Measurements from ENCODE around the gene FAM117B. TPM values are rescaled to one million over a fixed set of nuclear protein-coding genes. Genes with fewer than 3 reads are reported as not detected.
A peak's percentile ranks its signal among the peaks of the same experiment; 100 is the strongest.

Gene FAM117B
- polyA plus RNA-seq, 4 donors: 1.4 to 15.0 (median 3.1) TPM

GRCh38 chr2:202758604-202759003 is 123.8 kb downstream of the FAM117B start:
- H3K9me3 ChIP-seq (ENCODE audit: control insufficient read depth in 2 of 2, insufficient read depth in 1 of 2, low read depth in 1 of 2, low read length in 1 of 2): no peaks in the 10 kb centered on the region
- no peak overlapping the region for H3K4me3 ChIP-seq (ENCODE audit: low read depth in 1 of 3, low read length in 3 of 3)
- FAIRE-seq: no peak
- DNase-seq: no peak
- no peak overlapping the region for H3K27ac ChIP-seq (ENCODE audit: low read depth in 1 of 3, low read length in 2 of 3)
- peaks cover 0 to 2% (median 2%) of the 10 kb centered on the region in 3 donors for H3K4me1 ChIP-seq (ENCODE audit: control insufficient read depth in 3 of 3, insufficient read depth in 2 of 3, low read depth in 1 of 3, low read length in 2 of 3)
- 60 to 72% (median 60%) methylated on average over 2 of the region's 2 CpGs for WGBS, 3 donors
- H3K27me3 ChIP-seq (ENCODE audit: control insufficient read depth in 3 of 3, insufficient read depth in 3 of 3, low read length in 3 of 3): no peaks in the 10 kb centered on the region
- peaks cover 0 to 17% (median 9%) of the 10 kb centered on the region in 3 donors for H3K36me3 ChIP-seq (ENCODE audit: control insufficient read depth in 3 of 3, insufficient read depth in 2 of 3, low read depth in 1 of 3, low read length in 3 of 3)

- no peaks in the 10 kb centered on the region for H3K9me3 ChIP-seq (ENCODE audit: control insufficient read depth in 2 of 2, insufficient read depth in 1 of 2, low read depth in 1 of 2, low read length in 1 of 2)
- no peaks in the 10 kb centered on the region for H3K27me3 ChIP-seq (ENCODE audit: control insufficient read depth in 3 of 3, insufficient read depth in 3 of 3, low read length in 3 of 3)
- H3K4me3 ChIP-seq (ENCODE audit: low read depth in 1 of 3, low read length in 3 of 3): no peak overlapping the region
- H3K4me1 ChIP-seq (ENCODE audit: control insufficient read depth in 3 of 3, insufficient read depth in 2 of 3, low read depth in 1 of 3, low read length in 2 of 3): peaks cover 0 to 2% (median 2%) of the 10 kb centered on the region in 3 donors
- DNase-seq (no peak), FAIRE-seq (no peak)
- peaks cover 0 to 24% (median 15%) of the 10 kb centered on the region in 3 donors for H3K36me3 ChIP-seq (ENCODE audit: control insufficient read depth in 3 of 3, insufficient read depth in 2 of 3, low read depth in 1 of 3, low read length in 3 of 3)
- 90 to 94% (median 92%) methylated on average over 2 of the region's 2 CpGs for WGBS, 3 donors
- no peak overlapping the region for H3K27ac ChIP-seq (ENCODE audit: low read depth in 1 of 3, low read length in 2 of 3)
Observed at GRCh38 chr2:202760848-202761247, 126.1 kb downstream of the FAM117B start.

- DNase-seq (no peak), FAIRE-seq (no peak)
- no peak overlapping the region for H3K27ac ChIP-seq (ENCODE audit: low read depth in 1 of 3, low read length in 2 of 3)
- no peaks in the 10 kb centered on the region for H3K27me3 ChIP-seq (ENCODE audit: control insufficient read depth in 3 of 3, insufficient read depth in 3 of 3, low read length in 3 of 3)
- no peak overlapping the region for H3K4me3 ChIP-seq (ENCODE audit: low read depth in 1 of 3, low read length in 3 of 3)
- H3K4me1 ChIP-seq (ENCODE audit: control insufficient read depth in 3 of 3, insufficient read depth in 2 of 3, low read depth in 1 of 3, low read length in 2 of 3): peaks cover 0 to 2% (median 2%) of the 10 kb centered on the region in 3 donors
- WGBS, 3 donors: 62 to 68% (median 65%) methylated on average over 4 of the region's 4 CpGs
- H3K9me3 ChIP-seq (ENCODE audit: control insufficient read depth in 2 of 2, insufficient read depth in 1 of 2, low read depth in 1 of 2, low read length in 1 of 2): no peaks in the 10 kb centered on the region
- peaks cover 0 to 18% (median 10%) of the 10 kb centered on the region in 3 donors for H3K36me3 ChIP-seq (ENCODE audit: control insufficient read depth in 3 of 3, insufficient read depth in 2 of 3, low read depth in 1 of 3, low read length in 3 of 3)
Observed at GRCh38 chr2:202762556-202762955, 127.8 kb downstream of the FAM117B start.

DNA sequence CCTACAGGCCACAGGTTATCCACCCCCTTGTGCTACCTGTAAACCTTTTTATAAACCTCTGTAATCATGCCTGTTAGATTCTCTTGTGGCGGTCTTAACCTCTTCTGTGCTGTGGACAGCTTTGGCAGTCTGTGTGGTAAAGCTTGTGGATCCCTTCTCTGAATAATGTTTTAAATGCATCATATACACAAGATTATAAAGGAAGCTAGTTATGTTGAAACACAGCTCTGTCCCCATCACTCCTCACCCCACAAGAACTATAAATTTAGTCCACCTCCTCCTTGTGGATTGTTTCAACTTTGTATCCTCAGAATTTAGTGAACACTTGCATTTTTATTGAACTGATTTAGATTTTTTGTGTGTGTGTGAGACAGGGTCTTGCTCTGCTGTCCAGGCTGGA is 129.1 kb downstream of the FAM117B start:
- WGBS, 3 donors: 91 to 98% (median 97%) methylated on average over 1 of the region's 1 CpG
- FAIRE-seq (no peak), DNase-seq (no peak)

DNA sequence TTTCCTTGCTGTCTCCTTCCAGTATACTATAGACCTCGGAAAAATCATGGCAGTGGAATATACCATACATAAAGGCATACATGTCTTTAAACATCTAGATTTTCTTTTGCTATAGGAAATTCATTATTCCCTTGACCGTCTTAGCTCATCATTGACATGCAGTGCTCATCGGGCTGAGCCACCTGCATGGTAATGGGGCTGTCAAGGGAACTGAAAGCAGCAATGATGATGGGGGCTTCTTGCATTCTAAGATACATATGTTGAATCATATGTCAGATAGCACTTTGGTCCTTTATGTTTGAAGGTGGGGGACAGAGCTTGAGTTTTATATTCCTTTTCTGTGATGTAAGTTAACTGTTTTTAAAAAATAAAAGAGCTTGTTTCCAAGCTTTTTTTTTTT is 130.2 kb downstream of the FAM117B start:
- H3K4me1 ChIP-seq (ENCODE audit: control insufficient read depth in 3 of 3, insufficient read depth in 2 of 3, low read depth in 1 of 3, low read length in 2 of 3): peaks cover 0 to 8% (median 0%) of the 10 kb centered on the region in 3 donors
- no peak overlapping the region for H3K27ac ChIP-seq (ENCODE audit: low read depth in 1 of 3, low read length in 2 of 3)
- H3K36me3 ChIP-seq (ENCODE audit: control insufficient read depth in 3 of 3, insufficient read depth in 2 of 3, low read depth in 1 of 3, low read length in 3 of 3): peaks cover 0 to 15% (median 6%) of the 10 kb centered on the region in 3 donors
- DNase-seq (no peak), FAIRE-seq (no peak)
- H3K4me3 ChIP-seq (ENCODE audit: low read depth in 1 of 3, low read length in 3 of 3): no peak overlapping the region
- WGBS, 3 donors: 91 to 96% (median 92%) methylated on average over 3 of the region's 3 CpGs
- H3K27me3 ChIP-seq (ENCODE audit: control insufficient read depth in 3 of 3, insufficient read depth in 3 of 3, low read length in 3 of 3): no peaks in the 10 kb centered on the region
- no peaks in the 10 kb centered on the region for H3K9me3 ChIP-seq (ENCODE audit: control insufficient read depth in 2 of 2, insufficient read depth in 1 of 2, low read depth in 1 of 2, low read length in 1 of 2)

More for the DNA sequence above, 129.1 kb downstream of the FAM117B start:
- Histone ChIP-seq H3K27me3 (ENCODE audit: control insufficient read depth in 3 of 3, insufficient read depth in 3 of 3, low read length in 3 of 3) (no peaks in the 10 kb centered on the region), H3K36me3 (ENCODE audit: control insufficient read depth in 3 of 3, insufficient read depth in 2 of 3, low read depth in 1 of 3, low read length in 3 of 3) (peaks cover 0 to 18% (median 10%) of the 10 kb centered on the region in 3 donors), H3K27ac (ENCODE audit: low read depth in 1 of 3, low read length in 2 of 3) (no peak overlapping the region), H3K4me1 (ENCODE audit: control insufficient read depth in 3 of 3, insufficient read depth in 2 of 3, low read depth in 1 of 3, low read length in 2 of 3) (peaks cover 0 to 2% (median 0%) of the 10 kb centered on the region in 3 donors), H3K4me3 (ENCODE audit: low read depth in 1 of 3, low read length in 3 of 3) (no peak overlapping the region), H3K9me3 (ENCODE audit: control insufficient read depth in 2 of 2, insufficient read depth in 1 of 2, low read depth in 1 of 2, low read length in 1 of 2) (no peaks in the 10 kb centered on the region)

- Histone ChIP-seq H3K9me3 (ENCODE audit: control insufficient read depth in 2 of 2, insufficient read depth in 1 of 2, low read depth in 1 of 2, low read length in 1 of 2) (no peaks in the 10 kb centered on the region), H3K27ac (ENCODE audit: low read depth in 1 of 3, low read length in 2 of 3) (no peak overlapping the region), H3K36me3 (ENCODE audit: control insufficient read depth in 3 of 3, insufficient read depth in 2 of 3, low read depth in 1 of 3, low read length in 3 of 3) (peaks cover 0 to 16% (median 6%) of the 10 kb centered on the region in 3 donors), H3K4me3 (ENCODE audit: low read depth in 1 of 3, low read length in 3 of 3) (no peak overlapping the region), H3K27me3 (ENCODE audit: control insufficient read depth in 3 of 3, insufficient read depth in 3 of 3, low read length in 3 of 3) (no peaks in the 10 kb centered on the region), H3K4me1 (ENCODE audit: control insufficient read depth in 3 of 3, insufficient read depth in 2 of 3, low read depth in 1 of 3, low read length in 2 of 3) (peaks cover 0 to 8% (median 0%) of the 10 kb centered on the region in 3 donors)
- no peak for DNase-seq
- 75 to 86% (median 82%) methylated on average over 5 of the region's 5 CpGs for WGBS, 3 donors
- no peak for FAIRE-seq
Observed at GRCh38 chr2:202765436-202765835, 130.7 kb downstream of the FAM117B start.

DNA sequence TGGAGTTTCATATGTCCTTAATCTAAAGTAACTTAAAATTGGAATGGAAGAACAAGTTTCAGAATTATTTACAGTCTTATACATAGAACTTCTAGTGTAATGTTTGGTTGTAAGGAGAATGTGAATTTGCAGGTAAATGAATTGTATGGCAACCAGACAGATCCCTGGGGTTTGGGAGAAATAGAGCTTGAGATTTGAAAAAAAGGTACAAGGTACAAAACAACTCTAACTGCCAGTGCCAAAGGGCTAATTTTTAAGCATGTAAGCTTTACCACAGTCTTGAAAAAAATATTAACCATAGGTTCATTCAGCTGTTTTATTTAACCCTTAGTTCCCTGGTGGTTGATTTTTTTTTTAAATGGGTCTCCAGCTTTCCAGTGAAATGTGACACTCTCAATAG is 133.5 kb downstream of the FAM117B start:
- H3K27me3 ChIP-seq (ENCODE audit: control insufficient read depth in 3 of 3, insufficient read depth in 3 of 3, low read length in 3 of 3): no peaks in the 10 kb centered on the region
- H3K9me3 ChIP-seq (ENCODE audit: control insufficient read depth in 2 of 2, insufficient read depth in 1 of 2, low read depth in 1 of 2, low read length in 1 of 2): no peaks in the 10 kb centered on the region
- peaks cover 0 to 16% (median 6%) of the 10 kb centered on the region in 3 donors for H3K36me3 ChIP-seq (ENCODE audit: control insufficient read depth in 3 of 3, insufficient read depth in 2 of 3, low read depth in 1 of 3, low read length in 3 of 3)
- no peak overlapping the region for H3K27ac ChIP-seq (ENCODE audit: low read depth in 1 of 3, low read length in 2 of 3)
- H3K4me3 ChIP-seq (ENCODE audit: low read depth in 1 of 3, low read length in 3 of 3): no peak overlapping the region
- H3K4me1 ChIP-seq (ENCODE audit: control insufficient read depth in 3 of 3, insufficient read depth in 2 of 3, low read depth in 1 of 3, low read length in 2 of 3): peaks cover 0 to 8% (median 0%) of the 10 kb centered on the region in 3 donors
- FAIRE-seq (no peak), DNase-seq (peak in 1 of 2 donors; percentile 36)

DNA sequence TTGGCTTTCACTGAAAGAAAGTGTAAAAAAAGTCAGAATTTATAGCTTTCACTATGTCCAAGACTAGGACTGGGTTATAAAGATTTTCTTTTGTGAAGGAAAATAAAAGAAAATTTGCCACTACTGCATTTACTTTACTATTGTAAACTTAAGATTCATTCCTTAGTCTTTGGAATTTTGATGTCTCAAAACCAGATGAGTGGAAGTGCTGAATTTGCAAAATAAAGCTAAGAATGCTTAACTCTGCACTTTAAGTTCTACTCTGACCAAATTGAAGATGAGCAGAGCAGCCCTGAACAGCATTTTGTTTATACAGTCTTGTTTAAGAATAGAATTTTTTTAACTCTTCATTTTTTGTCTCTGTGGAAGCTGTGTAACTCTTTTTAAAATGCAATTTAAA is 134.4 kb downstream of the FAM117B start:
- Histone ChIP-seq H3K27me3 (ENCODE audit: control insufficient read depth in 3 of 3, insufficient read depth in 3 of 3, low read length in 3 of 3) (no peaks in the 10 kb centered on the region), H3K36me3 (ENCODE audit: control insufficient read depth in 3 of 3, insufficient read depth in 2 of 3, low read depth in 1 of 3, low read length in 3 of 3) (peaks cover 0 to 15% (median 1%) of the 10 kb centered on the region in 3 donors), H3K4me1 (ENCODE audit: control insufficient read depth in 3 of 3, insufficient read depth in 2 of 3, low read depth in 1 of 3, low read length in 2 of 3) (peaks cover 0 to 8% (median 0%) of the 10 kb centered on the region in 3 donors), H3K27ac (ENCODE audit: low read depth in 1 of 3, low read length in 2 of 3) (no peak overlapping the region), H3K9me3 (ENCODE audit: control insufficient read depth in 2 of 2, insufficient read depth in 1 of 2, low read depth in 1 of 2, low read length in 1 of 2) (no peaks in the 10 kb centered on the region), H3K4me3 (ENCODE audit: low read depth in 1 of 3, low read length in 3 of 3) (no peak overlapping the region)
- no peak for DNase-seq
- FAIRE-seq: no peak

- WGBS, 3 donors: 89 to 94% (median 90%) methylated on average over 1 of the region's 1 CpG
- DNase-seq: no peak
Observed at GRCh38 chr2:202771336-202771735, 136.6 kb downstream of the FAM117B start.

More at GRCh38 chr2:202771336-202771735, 136.6 kb downstream of the FAM117B start:
- Histone ChIP-seq H3K36me3 (ENCODE audit: control insufficient read depth in 3 of 3, insufficient read depth in 2 of 3, low read depth in 1 of 3, low read length in 3 of 3) (peaks cover 0 to 13% (median 3%) of the 10 kb centered on the region in 3 donors), H3K27me3 (ENCODE audit: control insufficient read depth in 3 of 3, insufficient read depth in 3 of 3, low read length in 3 of 3) (no peaks in the 10 kb centered on the region), H3K4me1 (ENCODE audit: control insufficient read depth in 3 of 3, insufficient read depth in 2 of 3, low read depth in 1 of 3, low read length in 2 of 3) (peaks cover 0 to 8% (median 0%) of the 10 kb centered on the region in 3 donors), H3K27ac (ENCODE audit: low read depth in 1 of 3, low read length in 2 of 3) (no peak overlapping the region), H3K9me3 (ENCODE audit: control insufficient read depth in 2 of 2, insufficient read depth in 1 of 2, low read depth in 1 of 2, low read length in 1 of 2) (no peaks in the 10 kb centered on the region), H3K4me3 (ENCODE audit: low read depth in 1 of 3, low read length in 3 of 3) (no peak overlapping the region)
- FAIRE-seq: no peak

Measured in small intestine (tissue), 7 donors.